ENCODE data around the gene NF1.

The NF1 gene

GRCh38 chr17:31394544-31394943, 299.8 kb downstream of the NF1 start:
- in situ Hi-C loops (cut with MboI; ENCODE audit: low sequenced_read_pairs) = no loop called here

GRCh38 chr17:31397256-31397939, 302.6 kb downstream of the NF1 start:
- in situ Hi-C loops (cut with MboI; ENCODE audit: low sequenced_read_pairs) = no loop called here

GRCh38 chr17:31398381-31399311, 303.9 kb downstream of the NF1 start:
- in situ Hi-C loops (cut with MboI; ENCODE audit: low sequenced_read_pairs) = no loop called here

- in situ Hi-C loops (cut with MboI; ENCODE audit: low sequenced_read_pairs) = no loop called here
Observed at GRCh38 chr17:31400481-31400950, 305.7 kb downstream of the NF1 start.

- in situ Hi-C loops (cut with MboI; ENCODE audit: low sequenced_read_pairs) = no loop called here
Observed at GRCh38 chr17:31401456-31402254, 306.9 kb downstream of the NF1 start.

GRCh38 chr17:31404028-31404949, 309.5 kb downstream of the NF1 start:
- in situ Hi-C loops (cut with MboI; ENCODE audit: low sequenced_read_pairs) = no loop called here

- in situ Hi-C loops (cut with MboI; ENCODE audit: low sequenced_read_pairs) = no loop called here
Observed at GRCh38 chr17:31405890-31406371, 311.2 kb downstream of the NF1 start.

- in situ Hi-C loops (cut with MboI; ENCODE audit: low sequenced_read_pairs) = no loop called here
Observed at GRCh38 chr17:31408586-31408985, 313.8 kb downstream of the NF1 start.

GRCh38 chr17:31411707-31412285, 317.0 kb downstream of the NF1 start:
- in situ Hi-C loops (cut with MboI; ENCODE audit: low sequenced_read_pairs) = no loop called here

- in situ Hi-C loops (cut with MboI; ENCODE audit: low sequenced_read_pairs) = no loop called here
Observed at GRCh38 chr17:31412511-31412910, 317.7 kb downstream of the NF1 start.

GRCh38 chr17:31413081-31413799, 318.5 kb downstream of the NF1 start:
- in situ Hi-C loops (cut with MboI; ENCODE audit: low sequenced_read_pairs) = no loop called here

GRCh38 chr17:31413874-31414549, 319.2 kb downstream of the NF1 start:
- in situ Hi-C loops (cut with MboI; ENCODE audit: low sequenced_read_pairs) = no loop called here

- in situ Hi-C loops (cut with MboI; ENCODE audit: low sequenced_read_pairs) = no loop called here
Observed at GRCh38 chr17:31414550-31414918, 319.8 kb downstream of the NF1 start.

- in situ Hi-C loops (cut with MboI; ENCODE audit: low sequenced_read_pairs) = no loop called here
Observed at GRCh38 chr17:31415004-31415454, 320.3 kb downstream of the NF1 start.

- in situ Hi-C loops (cut with MboI; ENCODE audit: low sequenced_read_pairs) = no loop called here
Observed at GRCh38 chr17:31415640-31416502, 321.1 kb downstream of the NF1 start.

- in situ Hi-C loops (cut with MboI; ENCODE audit: low sequenced_read_pairs) = no loop called here
Observed at GRCh38 chr17:31416503-31416923, 321.7 kb downstream of the NF1 start.

GRCh38 chr17:31417051-31417792, 322.4 kb downstream of the NF1 start:
- in situ Hi-C loops (cut with MboI; ENCODE audit: low sequenced_read_pairs) = no loop called here

Measured in hTERT RPE-1 (cell line).